ENCODE measurements around the gene ZNF335. TPM values are rescaled to one million over a fixed set of nuclear protein-coding genes. Genes with fewer than 3 reads are reported as not detected.

ZNF335 gene
- total and polyA plus RNA-seq, 2 of the 13 experiments (the other 11 are each of a cell fraction or from before 2014, with no cell fraction given): 9.7 to 13.7 TPM

DNA sequence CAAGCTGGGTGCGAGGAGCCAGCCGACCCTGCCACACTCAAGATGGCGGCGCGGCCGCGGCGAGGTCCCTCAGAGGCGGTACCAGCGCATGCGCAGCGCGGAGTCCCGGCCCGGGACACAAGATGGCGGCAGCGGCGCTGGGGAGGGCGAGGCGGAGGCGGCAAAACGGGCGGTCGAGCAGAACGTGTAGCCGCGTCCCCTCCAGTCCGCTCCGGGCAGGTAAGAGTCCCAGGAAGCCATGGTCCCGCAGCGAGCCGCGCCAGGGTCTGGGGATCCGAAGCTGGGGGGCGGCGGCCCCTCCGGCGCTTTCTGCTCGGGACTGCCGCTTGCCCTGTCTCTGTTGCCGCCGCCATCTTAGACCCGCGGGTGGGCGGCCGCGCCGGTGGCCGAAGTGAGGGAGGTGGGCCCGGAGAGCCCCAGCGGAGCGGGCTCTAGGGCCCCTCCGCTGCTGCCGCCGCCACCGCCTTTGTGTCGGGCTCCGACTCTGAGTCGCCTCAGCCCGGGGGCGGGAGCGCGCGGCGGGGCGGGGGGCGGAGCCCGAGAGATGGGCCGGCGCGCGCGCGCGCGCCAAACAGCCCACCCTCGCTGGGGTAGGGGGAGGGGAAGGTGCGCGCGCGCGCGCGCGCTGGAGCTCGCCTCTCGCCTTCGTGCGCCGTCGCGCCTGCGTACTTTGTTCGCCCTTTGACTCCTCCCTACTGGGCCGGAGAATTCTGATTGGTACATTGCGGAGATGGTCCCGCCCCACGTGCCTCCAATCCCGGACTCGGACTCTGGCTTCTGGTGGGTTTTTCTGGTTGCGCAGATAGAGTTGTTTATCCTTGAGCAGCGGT, 37.2 kb downstream of the ZNF335 start, which contains the start of gene PCIF1 (continued):
- TF ChIP-seq RFX3 (CRISPR knock-in tag; IDR thresholded peaks at IDR 0.05) (no peak; the same call in 1 of the 2 replicates), ZNF496 (CRISPR knock-in tag; IDR thresholded peaks at IDR 0.05; ENCODE audit: insufficient replicate concordance) (no peak), CBFB (CRISPR knock-in tag; IDR thresholded peaks at IDR 0.05) (peak; percentile 94), ZNF616 (CRISPR knock-in tag; IDR thresholded peaks at IDR 0.05; ENCODE audit: low read depth) (no peak), GPN1 (CRISPR knock-in tag; IDR thresholded peaks at IDR 0.05; ENCODE audit: borderline replicate concordance) (peak; percentile 96), ZNF772 (CRISPR knock-in tag; IDR thresholded peaks at IDR 0.05) (peak; percentile 98), ZMYM2 (CRISPR knock-in tag; IDR thresholded peaks at IDR 0.05) (no peak), SMAD3 (CRISPR knock-in tag; IDR thresholded peaks at IDR 0.05) (peak; percentile 91), XRCC5 (optimal IDR thresholded peaks at IDR 0.05; ENCODE audit: low read length) (peak; percentile 12), TP53 (CRISPR knock-in tag; conservative IDR thresholded peaks at IDR 0.05) (no peak; the same call in 1 of the 2 replicates), MZF1 (CRISPR knock-in tag; IDR thresholded peaks at IDR 0.05; ENCODE audit: borderline replicate concordance) (no peak; the same call in none of the 2 replicates), ZNF614 (CRISPR knock-in tag; IDR thresholded peaks at IDR 0.05; ENCODE audit: borderline replicate concordance) (peak; percentile 90; the same call in 1 of the 2 replicates), ISX (CRISPR knock-in tag; conservative IDR thresholded peaks at IDR 0.05) (peak; percentile 93; the same call in 1 of the 2 replicates), LCORL (IDR thresholded peaks at IDR 0.05) (no peak), LCORL (CRISPR knock-in tag; IDR thresholded peaks at IDR 0.05) (0 out of 2 replicates have a peak, but pooled peaks have one; percentile 77), TBX3 (IDR thresholded peaks at IDR 0.05; ENCODE audit: borderline replicate concordance) (no peak), CEBPG (CRISPR knock-in tag; IDR thresholded peaks at IDR 0.05) (peak; percentile 46; the same call in 1 of the 2 replicates), POLR2AphosphoS2 (IDR thresholded peaks at IDR 0.05; ENCODE audit: low read depth, low read length) (peak; percentile 93), CAMTA2 (CRISPR knock-in tag; IDR thresholded peaks at IDR 0.05; ENCODE audit: borderline replicate concordance) (peak; percentile 98; the same call in 1 of the 2 replicates), JUN (CRISPR knock-in tag; IDR thresholded peaks at IDR 0.05) (no peak), HMG20B (CRISPR knock-in tag; conservative IDR thresholded peaks at IDR 0.05) (peak; percentile 20; the same call in 1 of the 2 replicates), ZNF570 (CRISPR knock-in tag; IDR thresholded peaks at IDR 0.05; ENCODE audit: borderline replicate concordance) (no peak)
- TF ChIP-seq, protein P1, sequence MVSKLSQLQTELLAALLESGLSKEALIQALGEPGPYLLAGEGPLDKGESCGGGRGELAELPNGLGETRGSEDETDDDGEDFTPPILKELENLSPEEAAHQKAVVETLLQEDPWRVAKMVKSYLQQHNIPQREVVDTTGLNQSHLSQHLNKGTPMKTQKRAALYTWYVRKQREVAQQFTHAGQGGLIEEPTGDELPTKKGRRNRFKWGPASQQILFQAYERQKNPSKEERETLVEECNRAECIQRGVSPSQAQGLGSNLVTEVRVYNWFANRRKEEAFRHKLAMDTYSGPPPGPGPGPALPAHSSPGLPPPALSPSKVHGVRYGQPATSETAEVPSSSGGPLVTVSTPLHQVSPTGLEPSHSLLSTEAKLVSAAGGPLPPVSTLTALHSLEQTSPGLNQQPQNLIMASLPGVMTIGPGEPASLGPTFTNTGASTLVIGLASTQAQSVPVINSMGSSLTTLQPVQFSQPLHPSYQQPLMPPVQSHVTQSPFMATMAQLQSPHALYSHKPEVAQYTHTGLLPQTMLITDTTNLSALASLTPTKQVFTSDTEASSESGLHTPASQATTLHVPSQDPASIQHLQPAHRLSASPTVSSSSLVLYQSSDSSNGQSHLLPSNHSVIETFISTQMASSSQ (IDR thresholded peaks at IDR 0.05; ENCODE audit: low read depth): no peak
- TF ChIP-seq, protein P1 (CRISPR knock-in tag; IDR thresholded peaks at IDR 0.05; ENCODE audit: borderline replicate concordance): peak; percentile 62
- TF ChIP-seq, protein P2, sequence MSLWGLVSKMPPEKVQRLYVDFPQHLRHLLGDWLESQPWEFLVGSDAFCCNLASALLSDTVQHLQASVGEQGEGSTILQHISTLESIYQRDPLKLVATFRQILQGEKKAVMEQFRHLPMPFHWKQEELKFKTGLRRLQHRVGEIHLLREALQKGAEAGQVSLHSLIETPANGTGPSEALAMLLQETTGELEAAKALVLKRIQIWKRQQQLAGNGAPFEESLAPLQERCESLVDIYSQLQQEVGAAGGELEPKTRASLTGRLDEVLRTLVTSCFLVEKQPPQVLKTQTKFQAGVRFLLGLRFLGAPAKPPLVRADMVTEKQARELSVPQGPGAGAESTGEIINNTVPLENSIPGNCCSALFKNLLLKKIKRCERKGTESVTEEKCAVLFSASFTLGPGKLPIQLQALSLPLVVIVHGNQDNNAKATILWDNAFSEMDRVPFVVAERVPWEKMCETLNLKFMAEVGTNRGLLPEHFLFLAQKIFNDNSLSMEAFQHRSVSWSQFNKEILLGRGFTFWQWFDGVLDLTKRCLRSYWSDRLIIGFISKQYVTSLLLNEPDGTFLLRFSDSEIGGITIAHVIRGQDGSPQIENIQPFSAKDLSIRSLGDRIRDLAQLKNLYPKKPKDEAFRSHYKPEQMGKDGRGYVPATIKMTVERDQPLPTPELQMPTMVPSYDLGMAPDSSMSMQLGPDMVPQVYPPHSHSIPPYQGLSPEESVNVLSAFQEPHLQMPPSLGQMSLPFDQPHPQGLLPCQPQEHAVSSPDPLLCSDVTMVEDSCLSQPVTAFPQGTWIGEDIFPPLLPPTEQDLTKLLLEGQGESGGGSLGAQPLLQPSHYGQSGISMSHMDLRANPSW (CRISPR knock-in tag; IDR thresholded peaks at IDR 0.05; ENCODE audit: borderline replicate concordance): no peak; the same call in 1 of the 2 replicates

Measured in HepG2 (cell line).